ENCODE results near the gene F2RL1. TPM values are rescaled to one million over a fixed set of nuclear protein-coding genes. Genes with fewer than 3 reads are reported as not detected.

F2RL1 gene
- total and polyA plus RNA-seq, 2 of the 8 experiments (the other 6 are each of a cell fraction or from before 2014, with no cell fraction given) = 23.2 to 26.6 TPM

Small RNAs within 50 kb of the gene (small RNA-seq; reads per million reads assigned to genes)
- not detected for gene RN7SL208P (ENCODE audit: insufficient read depth)

Other genes with a start within 250 kb of the F2RL1 start
- gene F2RL2, start 195.6 kb upstream of the F2RL1 start, total RNA-seq (2021; fragmentation: NEBNext Ultra II Directional; extraction: Animal tissue kit (Norgen Biotek cat#: 25700)) = 0.07 and 0.10 TPM in 2 replicates
- 0.03 and 0.13 TPM in 2 replicates for gene F2RL2, start 195.6 kb upstream of the F2RL1 start, polyA plus RNA-seq (2011; rRNA removed)
- 23.8 and 25.0 TPM in 2 replicates for gene F2R, start 102.9 kb upstream of the F2RL1 start, total RNA-seq (2021; fragmentation: NEBNext Ultra II Directional; extraction: Animal tissue kit (Norgen Biotek cat#: 25700))
- gene F2R, start 102.9 kb upstream of the F2RL1 start, polyA plus RNA-seq (2011; rRNA removed) = 24.8 and 29.1 TPM in 2 replicates
- 0.30 TPM in 1 of 2 replicates, not detected in the other for gene S100Z, start 31.0 kb downstream of the F2RL1 start, total RNA-seq (2021; fragmentation: NEBNext Ultra II Directional; extraction: Animal tissue kit (Norgen Biotek cat#: 25700))
- not detected in 2 replicates for gene S100Z, start 31.0 kb downstream of the F2RL1 start, polyA plus RNA-seq (2011; rRNA removed)
- gene CRHBP, start 134.0 kb downstream of the F2RL1 start, total RNA-seq (2021; fragmentation: NEBNext Ultra II Directional; extraction: Animal tissue kit (Norgen Biotek cat#: 25700)) = not detected in 2 replicates
- gene CRHBP, start 134.0 kb downstream of the F2RL1 start, polyA plus RNA-seq (2011; rRNA removed) = 0.30 and 0.42 TPM in 2 replicates
- gene AGGF1, start 211.4 kb downstream of the F2RL1 start, total RNA-seq (2021; fragmentation: NEBNext Ultra II Directional; extraction: Animal tissue kit (Norgen Biotek cat#: 25700)) = 18.7 and 19.0 TPM in 2 replicates
- gene AGGF1, start 211.4 kb downstream of the F2RL1 start, polyA plus RNA-seq (2011; rRNA removed) = 7.1 and 7.3 TPM in 2 replicates